HepG2 (cell line): ENCODE measurements around the gene ADORA2B. TPM values are rescaled to one million over a fixed set of nuclear protein-coding genes. Genes with fewer than 3 reads are reported as not detected.

Source experiments
- ARNTL ChIP-seq: sonication (generic); formaldehyde crosslinking; IDR thresholded peaks from 2 replicates; pipeline ENCODE4 v1.4.0; 2020; ENCODE audit warnings: mild to moderate bottlenecking, missing genetic modification reagents
- FLYWCH1 ChIP-seq: sonication (generic); formaldehyde crosslinking; IDR thresholded peaks from 2 replicates; pipeline ENCODE4 v1.8.1; 2023; ENCODE audit warnings: mild to moderate bottlenecking, missing genetic modification reagents
- GPBP1L1 ChIP-seq: sonication (generic); formaldehyde crosslinking; IDR thresholded peaks from 2 replicates; pipeline ENCODE4 v1.5.0; 2020; ENCODE audit warnings: mild to moderate bottlenecking, missing genetic modification reagents
- HES4 ChIP-seq: sonication (generic); formaldehyde crosslinking; IDR thresholded peaks from 2 replicates; pipeline ENCODE4 v1.9.0; 2021; ENCODE audit warnings: mild to moderate bottlenecking, missing genetic modification reagents, borderline replicate concordance
- HHEX ChIP-seq: IDR thresholded peaks from 2 replicates; pipeline ENCODE4 v1.6.1; 2016; ENCODE audit warnings: control low read depth
- JUN ChIP-seq: sonication (generic); formaldehyde crosslinking; IDR thresholded peaks from 2 replicates; pipeline ENCODE4 v1.4.0; 2020; ENCODE audit warnings: mild to moderate bottlenecking, missing genetic modification reagents
- LRRFIP1 ChIP-seq: sonication (generic); formaldehyde crosslinking; conservative IDR thresholded peaks from 2 replicates; pipeline ENCODE4 v1.4.0; 2020; ENCODE audit warnings: missing genetic modification reagents
- MEF2D ChIP-seq: sonication (generic); formaldehyde crosslinking; IDR thresholded peaks from 2 replicates; pipeline ENCODE4 v1.5.1; 2020; ENCODE audit warnings: mild to moderate bottlenecking, missing genetic modification reagents
- TFDP1 ChIP-seq: IDR thresholded peaks from 2 replicates; pipeline ENCODE4 v1.6.1; 2016; ENCODE audit warnings: missing compliant biosample characterization, missing genetic modification reagents, borderline replicate concordance
- USF2 ChIP-seq, 2 experiments: sonication (generic) in 1 of 2; formaldehyde crosslinking in 1 of 2; IDR thresholded peaks; 2 replicates each; pipeline versions ENCODE4 v1.5.1 to v1.6.1; 2011 to 2020; ENCODE audit warnings: borderline replicate concordance in 1 of 2, low read depth in 1 of 2, low read length in 1 of 2, mild to moderate bottlenecking in 1 of 2, missing genetic modification reagents in 1 of 2, moderate library complexity in 1 of 2
- ZBTB42 ChIP-seq: sonication (generic); formaldehyde crosslinking; IDR thresholded peaks from 2 replicates; pipeline ENCODE4 v1.5.0; 2020; ENCODE audit warnings: mild to moderate bottlenecking, missing genetic modification reagents
- ZFP36L2 ChIP-seq: sonication (generic); formaldehyde crosslinking; IDR thresholded peaks from 2 replicates; pipeline ENCODE4 v1.4.0; 2020; ENCODE audit warnings: missing genetic modification reagents
- ZNF138 ChIP-seq: sonication (generic); formaldehyde crosslinking; IDR thresholded peaks from 2 replicates; pipeline ENCODE4 v1.5.0; 2020; ENCODE audit warnings: mild to moderate bottlenecking, low read depth, missing genetic modification reagents
- ZNF263 ChIP-seq: sonication (generic); formaldehyde crosslinking; IDR thresholded peaks from 2 replicates; pipeline ENCODE4 v1.4.0; 2020; ENCODE audit warnings: missing genetic modification reagents
- ZNF530 ChIP-seq: sonication (generic); formaldehyde crosslinking; IDR thresholded peaks from 2 replicates; pipeline ENCODE4 v1.5.0; 2020; ENCODE audit warnings: low read depth, mild to moderate bottlenecking, missing genetic modification reagents
- ZNF710 ChIP-seq: sonication (generic); formaldehyde crosslinking; IDR thresholded peaks from 2 replicates; pipeline ENCODE4 v1.5.0; 2020; ENCODE audit warnings: mild to moderate bottlenecking, missing genetic modification reagents, borderline replicate concordance
- ZNF800 ChIP-seq: sonication (generic); formaldehyde crosslinking; IDR thresholded peaks from 2 replicates; pipeline ENCODE4 v1.4.0; 2020; ENCODE audit warnings: missing genetic modification reagents
- ZNF878 ChIP-seq: sonication (generic); formaldehyde crosslinking; IDR thresholded peaks from 2 replicates; pipeline ENCODE4 v1.8.1; 2023; ENCODE audit warnings: mild to moderate bottlenecking, missing genetic modification reagents, moderate library complexity
- ZSCAN21 ChIP-seq: sonication (generic); formaldehyde crosslinking; IDR thresholded peaks from 2 replicates; pipeline ENCODE4 v1.8.0; 2022; ENCODE audit warnings: mild to moderate bottlenecking, missing genetic modification reagents, moderate library complexity, borderline replicate concordance
- polyA plus RNA-seq, 8 experiments: library from polyadenylated mRNA; depleted of rRNA in 3 of 8; stranded (reverse) in 7 of 8; unstranded in 1 of 8; fragments of >200 nt; fragmentation: Illumina TruSeq in 4 of 8; extraction: Trizol in 4 of 8; gene quantifications; 2 replicates each; pipeline versions ENCODE4 v1.2.1 to v1.2.3, GENCODE V29; 2011 to 2016; ENCODE audit warnings: low read depth in 4 of 8, missing spikeins in 1 of 8, mixed read lengths in 1 of 8; ENCODE audit not compliant: insufficient read depth in 1 of 8
- total RNA-seq, 5 experiments: library from RNA; depleted of rRNA; stranded (reverse); fragments of >200 nt; fragmentation: Illumina TruSeq; extraction: Trizol; gene quantifications; 2 replicates each; pipeline ENCODE4 v1.2.3, GENCODE V29; 2016; ENCODE audit warnings: low read depth in 1 of 5

ADORA2B gene
- total and polyA plus RNA-seq, 2 of the 13 experiments (the other 11 are each of a cell fraction or from before 2014, with no cell fraction given): 10.4 to 20.0 TPM

- TF ChIP-seq ZSCAN21 (CRISPR knock-in tag): no peak
- TF ChIP-seq ZNF530 (CRISPR knock-in tag): no peak
- TF ChIP-seq LRRFIP1 (CRISPR knock-in tag): no peak
- TF ChIP-seq FLYWCH1 (CRISPR knock-in tag): no peak
- TF ChIP-seq ZNF800: no peak
- no peak for TF ChIP-seq MEF2D (CRISPR knock-in tag)
- TF ChIP-seq USF2 (IDR thresholded peaks at IDR 0.05; ENCODE audit: low read depth, low read length): no peak
- no peak for TF ChIP-seq USF2 (CRISPR knock-in tag; IDR thresholded peaks at IDR 0.05; ENCODE audit: borderline replicate concordance)
- no peak for TF ChIP-seq TFDP1 (CRISPR knock-in tag)
- no peak for TF ChIP-seq JUN (CRISPR knock-in tag)
- TF ChIP-seq ZNF878: no peak
- TF ChIP-seq ZNF263: no peak; the same call in 1 of the 2 replicates
- no peak for TF ChIP-seq ZFP36L2 (CRISPR knock-in tag)
- TF ChIP-seq ARNTL: no peak
- TF ChIP-seq HES4: no peak
- no peak for TF ChIP-seq ZNF138 (CRISPR knock-in tag)
- TF ChIP-seq ZBTB42 (CRISPR knock-in tag): no peak
- TF ChIP-seq GPBP1L1 (CRISPR knock-in tag): no peak
- TF ChIP-seq ZNF710 (CRISPR knock-in tag): no peak
- no peak for TF ChIP-seq HHEX (CRISPR knock-in tag)
Observed at GRCh38 chr17:15966879-15967248, 21.9 kb downstream of the ADORA2B start (continued).
